Testis (tissue), 2 donors: ENCODE measurements around the gene SNTG2.

Source experiments
- CTCF ChIP-seq, 3 experiments: fragments of 450-650 bp in 2 of 3; fragments of 200-600 bp in 1 of 3; sonication (generic) in 1 of 3; IDR thresholded peaks; one replicate each; pipeline ENCODE4 v1.5.1; 2016 to 2019; ENCODE audit warnings: antibody characterized with exemption in 3 of 3, mild to moderate bottlenecking in 2 of 3, moderate library complexity in 1 of 3
- POLR2A ChIP-seq: fragments of 450-650 bp; IDR thresholded peaks from one replicate; pipeline ENCODE4 v1.6.1; 2017; ENCODE audit warnings: antibody characterized with exemption, mild to moderate bottlenecking, moderate library complexity

GRCh38 chr2:915979-916378, 34.7 kb upstream of the SNTG2 start:
- no peak for TF ChIP-seq CTCF (IDR thresholded peaks at IDR 0.05)
- no peak for TF ChIP-seq POLR2A
